Breast epithelium (tissue), 4 donors: ENCODE measurements around the gene PRRT1. TPM values are rescaled to one million over a fixed set of nuclear protein-coding genes. Genes with fewer than 3 reads are reported as not detected.

Experiments
- DNase-seq, 2 donors: peaks; one replicate each; pipeline ENCODE4 v3.0.0-alpha.2; 2019; ENCODE audit warnings: low spot score in 2 of 2
- H3K27ac ChIP-seq, 2 donors: fragments of 200-600 bp; sonication (generic) in 1 of 2; one replicate each; pipeline ENCODE4 v1.5.1; 2016 to 2019; ENCODE audit warnings: mild to moderate bottlenecking in 1 of 2
- H3K27me3 ChIP-seq, 2 donors: fragments of 200-600 bp; sonication (generic) in 1 of 2; one replicate each; pipeline versions ENCODE4 v1.5.1 to v1.6.0; 2017 to 2019; ENCODE audit warnings: control low read depth in 1 of 2, mild to moderate bottlenecking in 1 of 2
- H3K36me3 ChIP-seq: fragments of 200-600 bp; one replicate; pipeline ENCODE4 v1.5.1; 2019
- H3K4me1 ChIP-seq, 2 donors: fragments of 200-600 bp; sonication (generic); one replicate each; pipeline ENCODE4 v1.5.1; 2016 to 2019; ENCODE audit warnings: control low read depth in 1 of 2
- H3K4me3 ChIP-seq, 3 donors: fragments of 200-600 bp; sonication (generic); 1 replicate in 2 of 3; 2 replicates in 1 of 3; pipeline ENCODE4 v1.5.1; 2016 to 2019; ENCODE audit warnings: mild to moderate bottlenecking in 3 of 3, moderate library complexity in 2 of 3
- H3K9me3 ChIP-seq, 2 donors: fragments of 200-600 bp; sonication (generic) in 1 of 2; one replicate each; pipeline ENCODE4 v1.5.1; 2016 to 2019; ENCODE audit warnings: control low read depth in 1 of 2
- CTCF ChIP-seq, 3 donors: fragments of 450-650 bp; IDR thresholded peaks; one replicate each; pipeline ENCODE4 v1.5.1; 2016 to 2017; ENCODE audit warnings: antibody characterized with exemption in 3 of 3, mild to moderate bottlenecking in 3 of 3, moderate library complexity in 3 of 3
- POLR2A ChIP-seq: fragments of 450-650 bp; IDR thresholded peaks from one replicate; pipeline ENCODE4 v1.6.1; 2016; ENCODE audit warnings: antibody characterized with exemption, mild to moderate bottlenecking, moderate library complexity
- POLR2AphosphoS5 ChIP-seq, 3 donors: sonication (generic); formaldehyde crosslinking; IDR thresholded peaks; one replicate each; pipeline ENCODE4 v1.6.1; 2017; ENCODE audit warnings: antibody characterized with exemption in 3 of 3
- intact Hi-C: fragments of 100-400 bp; cut with DNase I; formaldehyde crosslinking; loops from one replicate; pipeline ENCODE4 v1.15.1; 2023; ENCODE audit warnings: low total_unique reads
- total RNA-seq, 3 donors: library from RNA; depleted of rRNA; stranded (reverse); fragments of >200 nt; gene quantifications; one replicate each; pipeline ENCODE4 v1.1.0, GENCODE V29; 2016

The PRRT1 gene
- total RNA-seq, 3 donors from 2014 or later, result 0.48 to 2.8 (median 1.3) TPM

GRCh38 chr6:32109765-32110160, 42.0 kb downstream of the PRRT1 start:
- intact Hi-C loops, result no loop called here
- TF ChIP-seq CTCF (IDR thresholded peaks at IDR 0.05) (no peak), POLR2A (no peak), POLR2AphosphoS5 (IDR thresholded peaks at IDR 0.05) (no peak)

GRCh38 chr6:32109114-32109764, 42.5 kb downstream of the PRRT1 start, which contains the start of gene TNXB:
Gene TNXB (minus strand): TSS chr6:32109338. CDS start chr6:32098198, 11,140 bp downstream.
- Histone ChIP-seq H3K36me3 (no peaks in the 10 kb centered on the region), H3K4me1 (no peaks in the 10 kb centered on the region), H3K27me3 (peaks cover 0 to 5% of the 10 kb centered on the region in 2 donors), H3K27ac (peak within 1 kb of the TSS; percentile 82 to 93), H3K4me3 (peak within 1 kb of the TSS; percentile 45 to 61 (median 60)), H3K9me3 (no peaks in the 10 kb centered on the region)
- intact Hi-C loops, result no loop called here
- no peak for DNase-seq
- no peak for TF ChIP-seq POLR2A
- peak in 1 of 3 donors; percentile 43 for TF ChIP-seq POLR2AphosphoS5 (IDR thresholded peaks at IDR 0.05)
- TF ChIP-seq CTCF (IDR thresholded peaks at IDR 0.05), result no peak

More at GRCh38 chr6:32109765-32110160, 42.0 kb downstream of the PRRT1 start:
- H3K4me3 ChIP-seq, result peak overlapping the region; percentile 45 to 61 (median 60)
- H3K27me3 ChIP-seq, result peaks cover 0 to 5% of the 10 kb centered on the region in 2 donors
- no peaks in the 10 kb centered on the region for H3K4me1 ChIP-seq
- H3K9me3 ChIP-seq, result no peaks in the 10 kb centered on the region
- H3K36me3 ChIP-seq, result no peaks in the 10 kb centered on the region
- DNase-seq, result no peak
- H3K27ac ChIP-seq, result peak overlapping the region; percentile 82 to 93

- Histone ChIP-seq H3K4me1 (no peaks in the 10 kb centered on the region), H3K36me3 (no peaks in the 10 kb centered on the region), H3K27ac (peak overlapping the region; percentile 82 to 93), H3K9me3 (no peaks in the 10 kb centered on the region), H3K27me3 (peaks cover 0 to 5% of the 10 kb centered on the region in 2 donors), H3K4me3 (peak overlapping the region; percentile 45 to 61 (median 60))
- TF ChIP-seq POLR2A, result no peak
- no peak for TF ChIP-seq CTCF (IDR thresholded peaks at IDR 0.05)
- TF ChIP-seq POLR2AphosphoS5 (IDR thresholded peaks at IDR 0.05), result no peak
- intact Hi-C loops, result no loop called here
- no peak for DNase-seq
Observed at GRCh38 chr6:32108727-32109113, 43.0 kb downstream of the PRRT1 start.

GRCh38 chr6:32108094-32108627, 43.6 kb downstream of the PRRT1 start:
- peak overlapping the region; percentile 82 to 93 for H3K27ac ChIP-seq
- H3K4me1 ChIP-seq, result no peaks in the 10 kb centered on the region
- no peaks in the 10 kb centered on the region for H3K36me3 ChIP-seq
- peak overlapping the region; percentile 45 to 61 (median 60) for H3K4me3 ChIP-seq
- peak; percentile 21 to 74 (median 67) for TF ChIP-seq POLR2AphosphoS5 (IDR thresholded peaks at IDR 0.05)
- TF ChIP-seq CTCF (IDR thresholded peaks at IDR 0.05), result no peak
- peak in 1 of 2 donors; percentile 31 for DNase-seq
- peaks cover 0 to 5% of the 10 kb centered on the region in 2 donors for H3K27me3 ChIP-seq
- intact Hi-C loops, result no loop called here
- no peaks in the 10 kb centered on the region for H3K9me3 ChIP-seq

GRCh38 chr6:32107406-32107805, 44.3 kb downstream of the PRRT1 start:
- DNase-seq, result no peak
- H3K27ac ChIP-seq, result peak overlapping the region; percentile 82 to 93
- no peak for TF ChIP-seq CTCF (IDR thresholded peaks at IDR 0.05)
- no peak for TF ChIP-seq POLR2AphosphoS5 (IDR thresholded peaks at IDR 0.05)
- no peak for TF ChIP-seq POLR2A
- H3K27me3 ChIP-seq, result peaks cover 0 to 5% of the 10 kb centered on the region in 2 donors
- H3K4me3 ChIP-seq, result peak overlapping the region; percentile 45 to 61 (median 60)
- H3K4me1 ChIP-seq, result no peaks in the 10 kb centered on the region
- no peaks in the 10 kb centered on the region for H3K36me3 ChIP-seq
- no peaks in the 10 kb centered on the region for H3K9me3 ChIP-seq
- intact Hi-C loops, result no loop called here
